HCT116 (cell line): Measurements from ENCODE around the gene ELF5. TPM values are rescaled to one million over a fixed set of nuclear protein-coding genes. Genes with fewer than 3 reads are reported as not detected.

ENCODE experiments used
- ATAC-seq: fragments of 200-7000 bp; cut with Tn5 transposase; 2 replicates; pipeline ENCODE4 v1.9.1; 2020; ENCODE audit warnings: mild to moderate bottlenecking, moderate library complexity
- BruUV-seq: library from RNA; stranded (reverse); fragments of 400-500 nt; replicated peaks from 2 replicates; lab custom pipeline; 2021; lab: Mats Ljungman, UMichigan
- CTCF ChIA-PET: fragments of 300-600 bp; sonication (Branson Sonifier 250); formaldehyde crosslinking; loops from one replicate; lab custom pipeline; 2021; ENCODE audit warnings: antibody characterized with exemption; lab: Charles Lee
- POLR2A ChIA-PET: fragments of 300-600, 350-600 bp; sonication (Branson Sonifier 250); formaldehyde crosslinking; loops from one replicate; lab custom pipeline; 2021; ENCODE audit warnings: antibody characterized with exemption; lab: Charles Lee
- RAD21 ChIA-PET, 2 experiments: fragments of 300-600 bp; sonication (Branson Sonifier 250); formaldehyde crosslinking; loops; one replicate each; lab custom pipeline; 2023; ENCODE audit warnings: low total read pairs in 2 of 2; ENCODE audit not compliant: uncharacterized antibody in 2 of 2, unreplicated experiment in 2 of 2, low non-redundant PET in 1 of 2; lab: Charles Lee
- DNase-seq: peaks from one replicate; pipeline ENCODE4 v3.0.0-alpha.2; 2010; ENCODE audit warnings: low read depth, low spot score
- H2AFZ ChIP-seq: fragments of 200-600 bp; shearing (Covaris generic), sonication (generic); 2 replicates; pipeline ENCODE4 v1.6.1; 2017; ENCODE audit warnings: low read depth, mixed run types, mixed read lengths, antibody characterized with exemption, low read length; ENCODE audit not compliant: poor library complexity, severe bottlenecking
- H3K27ac ChIP-seq: 2 replicates; pipeline ENCODE4 v1.5.1; 2012; ENCODE audit warnings: low read depth, low read length
- H3K27me3 ChIP-seq: fragments of 200-600 bp; sonication (generic); 2 replicates; pipeline ENCODE4 v1.6.1; 2016; ENCODE audit warnings: mixed run types, low read length, mixed read lengths; ENCODE audit not compliant: insufficient read depth
- H3K36me3 ChIP-seq, 2 experiments: fragments of 200-500 bp in 1 of 2; fragments of 200-600 bp in 1 of 2; sonication (Bioruptor generic) in 1 of 2; sonication (generic) in 1 of 2; 2 replicates each; pipeline versions ENCODE4 v1.5.1 to v1.6.1; 2014 to 2016; ENCODE audit warnings: low read length in 2 of 2, inconsistent platforms in 1 of 2, mixed read lengths in 1 of 2, mixed run types in 1 of 2; ENCODE audit not compliant: insufficient read depth in 2 of 2, control insufficient read depth in 1 of 2
- H3K4me1 ChIP-seq, 2 experiments: fragments of 200-600 bp in 1 of 2; sonication (generic) in 1 of 2; 2 replicates each; pipeline versions ENCODE4 v1.5.1 to v1.6.1; 2012 to 2017; ENCODE audit warnings: low read length in 2 of 2, inconsistent platforms in 1 of 2, mild to moderate bottlenecking in 1 of 2, mixed read lengths in 1 of 2, mixed run types in 1 of 2, moderate library complexity in 1 of 2; ENCODE audit not compliant: insufficient read depth in 2 of 2, control insufficient read depth in 1 of 2
- H3K4me2 ChIP-seq: fragments of 200-600 bp; sonication (generic); 2 replicates; pipeline ENCODE4 v1.6.1; 2017; ENCODE audit warnings: mixed run types, low read length, mixed read lengths
- H3K4me3 ChIP-seq, 2 experiments: fragments of 200-600 bp in 1 of 2; sonication (generic) in 1 of 2; replicated peaks in 1 of 2; 2 replicates each; pipeline ENCODE4 v1.5.1; 2011 to 2016; ENCODE audit warnings: low read length in 2 of 2, control low read depth in 1 of 2, low read depth in 1 of 2, mild to moderate bottlenecking in 1 of 2, mixed read lengths in 1 of 2, mixed run types in 1 of 2
- H3K79me2 ChIP-seq: fragments of 200-600 bp; sonication (generic); 2 replicates; pipeline ENCODE4 v1.6.1; 2017; ENCODE audit warnings: mild to moderate bottlenecking, mixed run types, low read length, moderate library complexity, mixed read lengths; ENCODE audit not compliant: insufficient read depth
- H3K9ac ChIP-seq: fragments of 200-600 bp; sonication (generic); 2 replicates; pipeline ENCODE4 v1.6.1; 2016; ENCODE audit warnings: low read length, mixed read lengths
- H3K9me2 ChIP-seq: fragments of 200-600 bp; sonication (generic), shearing (Covaris generic); 2 replicates; pipeline ENCODE4 v1.6.1; 2017; ENCODE audit warnings: mixed run types, mild to moderate bottlenecking, moderate library complexity; ENCODE audit not compliant: insufficient read depth
- H3K9me3 ChIP-seq, 2 experiments: fragments of 200-500 bp in 1 of 2; fragments of 200-600 bp in 1 of 2; sonication (Bioruptor generic) in 1 of 2; sonication (generic) in 1 of 2; 2 replicates each; pipeline ENCODE4 v1.6.1; 2014 to 2017; ENCODE audit warnings: low read length in 2 of 2, mixed read lengths in 2 of 2, inconsistent platforms in 1 of 2, low read depth in 1 of 2, mild to moderate bottlenecking in 1 of 2, mixed run types in 1 of 2, moderate library complexity in 1 of 2; ENCODE audit not compliant: control insufficient read depth in 1 of 2, insufficient read depth in 1 of 2
- H4K20me1 ChIP-seq: fragments of 200-600 bp; sonication (generic), shearing (Covaris generic); 2 replicates; pipeline ENCODE4 v1.6.1; 2017; ENCODE audit warnings: mixed run types, mild to moderate bottlenecking, moderate library complexity; ENCODE audit not compliant: insufficient read depth
- EGR1 ChIP-seq: IDR thresholded peaks from 2 replicates; pipeline ENCODE4 v1.6.1; 2012; ENCODE audit warnings: low read depth
- FOSL1 ChIP-seq: IDR thresholded peaks from 2 replicates; pipeline ENCODE4 v1.6.1; 2012; ENCODE audit warnings: low read depth
- JUND ChIP-seq: IDR thresholded peaks from 2 replicates; pipeline ENCODE4 v1.6.1; 2012
- MAX ChIP-seq: IDR thresholded peaks from 2 replicates; pipeline ENCODE4 v1.6.1; 2012
- POLR2A ChIP-seq: IDR thresholded peaks from 2 replicates; pipeline ENCODE4 v1.7.0; 2011; ENCODE audit warnings: borderline replicate concordance; ENCODE audit not compliant: insufficient read depth, insufficient read length; ENCODE audit errors: extremely low read depth
- POLR2AphosphoS5 ChIP-seq: IDR thresholded peaks from 2 replicates; pipeline ENCODE4 v1.6.1; 2011; ENCODE audit warnings: mild to moderate bottlenecking, low read depth, low read length, moderate library complexity
- SRF ChIP-seq: IDR thresholded peaks from 2 replicates; pipeline ENCODE4 v1.6.1; 2012; ENCODE audit warnings: low read depth
- ZNF274 ChIP-seq: fragments of 200-500 bp; sonication (Bioruptor generic); IDR thresholded peaks from 2 replicates; pipeline ENCODE4 v1.6.1; 2014; ENCODE audit warnings: mild to moderate bottlenecking, low read depth, low read length, inconsistent platforms
- intact Hi-C: fragments of 100-400 bp; cut with micrococcal nuclease; formaldehyde crosslinking; loops from 2 replicates; pipeline ENCODE4 v1.10.0; 2022
- total RNA-seq: library from RNA; stranded (reverse); gene quantifications from one replicate; pipeline ENCODE4 v1.2.1, GENCODE V29; 2021; ENCODE audit not compliant: unreplicated experiment
- TF ChIP-seq, protein P1 (sequence below): IDR thresholded peaks from 2 replicates; pipeline ENCODE4 v1.6.1; 2012

The ELF5 gene
- total RNA-seq, 1 experiment from 2014 or later, result 0.32 TPM

- ChIA-PET CTCF (interaction anchor here (1.0 to 1.9 kb wide), 2 partner anchors 8 to 28 kb away, joined by 3 to 5 read pairs; no protein-coding TSS in a partner anchor), POLR2A (no interaction called here)
- DNase-seq, result no peak
- H3K79me2 ChIP-seq, result no peaks in the 10 kb centered on the region
- H3K27me3 ChIP-seq, result no peaks in the 10 kb centered on the region
- no peak overlapping the region for H3K9ac ChIP-seq
- no peak overlapping the region for H3K4me3 ChIP-seq
- no peaks in the 10 kb centered on the region for H3K36me3 ChIP-seq
- H3K9me3 ChIP-seq, result no peaks in the 10 kb centered on the region
- H4K20me1 ChIP-seq, result no peaks in the 10 kb centered on the region
- TF ChIP-seq ZNF274, result no peak
- TF ChIP-seq POLR2AphosphoS5, result no peak
- TF ChIP-seq, all 23 proteins: peak for 0
- RAD21 ChIA-PET, result no interaction called here
- 0 out of 2 replicates have a peak, but pooled peaks have one; percentile 44 for ATAC-seq
- H3K4me1 ChIP-seq, result peaks cover 0 to 17% of the 10 kb centered on the region in 2 experiments; a peak in 2 of 4 replicates
- 0 out of 2 replicates have a peak overlapping the region, but pooled peaks have one; percentile 5 for H3K4me2 ChIP-seq
- H2AFZ ChIP-seq, result peak overlapping the region; percentile 7
- intact Hi-C loops, result no loop called here
- no peak overlapping the region for H3K27ac ChIP-seq
- no TSS peak for BruUV-seq
- no peaks in the 10 kb centered on the region for H3K9me2 ChIP-seq
These were observed 44.6 kb upstream of the ELF5 start for GRCh38 chr11:34558211-34558610.

DNA sequence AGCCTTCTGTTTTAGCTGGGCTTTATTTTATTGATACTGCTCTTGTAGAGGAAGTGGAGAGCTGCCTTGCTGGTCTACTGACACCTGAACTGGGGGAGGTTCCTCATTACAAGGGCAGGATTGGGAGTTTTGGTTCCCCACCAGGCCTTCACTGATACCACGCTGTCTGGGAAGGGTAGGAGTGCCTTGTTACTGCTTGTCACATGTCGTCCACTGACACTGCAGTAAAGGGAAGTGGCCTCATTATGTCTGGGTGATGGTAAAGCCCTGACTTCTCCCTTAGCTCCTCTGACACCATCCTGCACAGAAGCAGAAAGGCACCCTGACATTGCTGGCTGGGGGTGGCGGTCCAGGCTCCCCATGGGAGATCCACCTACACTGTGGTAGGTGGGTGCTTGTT is 38.7 kb upstream of the ELF5 start:
- RAD21 ChIA-PET, result no interaction called here
- POLR2A ChIA-PET, result no interaction called here

More for the DNA sequence above, 38.7 kb upstream of the ELF5 start:
- BruUV-seq, result no TSS peak
- Histone ChIP-seq H3K36me3 (no peaks in the 10 kb centered on the region), H3K4me2 (no peak overlapping the region), H2AFZ (no peak overlapping the region), H3K9me2 (no peaks in the 10 kb centered on the region), H3K9me3 (no peaks in the 10 kb centered on the region), H3K79me2 (no peaks in the 10 kb centered on the region), H3K27ac (no peak overlapping the region), H3K27me3 (no peaks in the 10 kb centered on the region), H3K4me3 (no peak overlapping the region), H3K4me1 (no peaks in the 10 kb centered on the region), H3K9ac (no peak overlapping the region), H4K20me1 (no peaks in the 10 kb centered on the region)
- intact Hi-C loops, result no loop called here
- no peak for DNase-seq
- TF ChIP-seq POLR2A (no peak), SRF (no peak), MAX (no peak), POLR2AphosphoS5 (no peak), FOSL1 (no peak), EGR1 (no peak), ZNF274 (no peak), JUND (no peak)
- TF ChIP-seq, protein P1, sequence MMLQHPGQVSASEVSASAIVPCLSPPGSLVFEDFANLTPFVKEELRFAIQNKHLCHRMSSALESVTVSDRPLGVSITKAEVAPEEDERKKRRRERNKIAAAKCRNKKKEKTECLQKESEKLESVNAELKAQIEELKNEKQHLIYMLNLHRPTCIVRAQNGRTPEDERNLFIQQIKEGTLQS, result no peak
- ATAC-seq, result no peak
- CTCF ChIA-PET, result no interaction called here
